HEK293 (cell line): ENCODE measurements around the gene CDH8.

Experiments used
- CTCF ChIA-PET: fragments of 350-600 bp; formaldehyde crosslinking; extraction: SDS; loops from one replicate; lab custom pipeline; 2021; ENCODE audit warnings: antibody characterized with exemption; lab: Yijun Ruan, JAX
- POLR2A ChIA-PET: fragments of 300-600 bp; formaldehyde crosslinking; extraction: SDS; loops from one replicate; lab custom pipeline; 2020; ENCODE audit warnings: antibody characterized with exemption, inconsistent platforms; lab: Yijun Ruan, JAX
- H3K27ac ChIP-seq: fragments of 200-500 bp; sonication (Bioruptor generic); 2 replicates; pipeline ENCODE4 v1.5.1; 2014; ENCODE audit warnings: low read depth, low read length, control low read depth, inconsistent platforms; ENCODE audit errors: extremely low read depth
- H3K36me3 ChIP-seq, 2 experiments: fragments of 200-500 bp in 1 of 2; sonication (Bioruptor generic) in 1 of 2; 1 replicate in 1 of 2; 2 replicates in 1 of 2; pipeline ENCODE4 v1.5.1; 2014 to 2017; ENCODE audit warnings: inconsistent platforms in 2 of 2, low read length in 2 of 2; ENCODE audit not compliant: control insufficient read depth in 2 of 2, insufficient read depth in 1 of 2
- H3K4me1 ChIP-seq: fragments of 200-500 bp; sonication (Bioruptor generic); 2 replicates; pipeline ENCODE4 v1.5.1; 2014; ENCODE audit warnings: mild to moderate bottlenecking, low read length, inconsistent platforms; ENCODE audit not compliant: control insufficient read depth, insufficient read depth
- H3K4me3 ChIP-seq: 2 replicates; pipeline ENCODE4 v1.5.1; 2011; ENCODE audit warnings: low read depth, mild to moderate bottlenecking, control low read depth, low read length, moderate library complexity
- H3K9me3 ChIP-seq: fragments of 200-500 bp; sonication (Bioruptor generic); 2 replicates; pipeline ENCODE4 v1.5.1; 2014; ENCODE audit warnings: low read depth, low read length, inconsistent platforms; ENCODE audit not compliant: control insufficient read depth, insufficient read depth
- CTCF ChIP-seq: fragments of 450-650 bp; formaldehyde crosslinking; IDR thresholded peaks from 2 replicates; pipeline ENCODE4 v1.5.1; 2016; ENCODE audit warnings: missing biosample characterization, missing genetic modification characterization
- ELK4 ChIP-seq: IDR thresholded peaks from 2 replicates; pipeline ENCODE4 v1.6.1; 2011; ENCODE audit warnings: mild to moderate bottlenecking, low read depth, low read length, borderline replicate concordance
- FEZF1 ChIP-seq: fragments of 450-650 bp; formaldehyde crosslinking; IDR thresholded peaks from 2 replicates; pipeline ENCODE4 v1.5.1; 2016; ENCODE audit warnings: missing biosample characterization, missing genetic modification characterization
- HOXD13 ChIP-seq: sonication (generic); formaldehyde crosslinking; IDR thresholded peaks from 2 replicates; pipeline ENCODE4 v1.8.0; 2022; ENCODE audit warnings: missing genetic modification reagents, borderline replicate concordance
- KLF1 ChIP-seq: fragments of 450-650 bp; formaldehyde crosslinking; IDR thresholded peaks from 2 replicates; pipeline ENCODE4 v1.5.1; 2016; ENCODE audit warnings: missing biosample characterization, missing genetic modification characterization
- MYNN ChIP-seq: fragments of 450-650 bp; formaldehyde crosslinking; IDR thresholded peaks from 2 replicates; pipeline ENCODE4 v1.5.1; 2016; ENCODE audit warnings: missing biosample characterization, missing genetic modification characterization, borderline replicate concordance
- MZF1 ChIP-seq: fragments of 450-650 bp; formaldehyde crosslinking; IDR thresholded peaks from 2 replicates; pipeline ENCODE4 v1.5.1; 2017; ENCODE audit warnings: missing biosample characterization, missing genetic modification characterization, borderline replicate concordance
- OVOL3 ChIP-seq: fragments of 450-650 bp; formaldehyde crosslinking; IDR thresholded peaks from 2 replicates; pipeline ENCODE4 v1.5.1; 2016; ENCODE audit warnings: missing biosample characterization, missing genetic modification characterization
- ZBTB10 ChIP-seq: fragments of 450-650 bp; formaldehyde crosslinking; IDR thresholded peaks from 2 replicates; pipeline ENCODE4 v1.5.1; 2016; ENCODE audit warnings: missing biosample characterization, missing genetic modification characterization
- ZEB2 ChIP-seq: fragments of 450-650 bp; formaldehyde crosslinking; IDR thresholded peaks from 2 replicates; pipeline ENCODE4 v1.5.1; 2016; ENCODE audit warnings: missing biosample characterization, missing genetic modification characterization
- ZNF121 ChIP-seq: fragments of 450-650 bp; formaldehyde crosslinking; IDR thresholded peaks from 2 replicates; pipeline ENCODE4 v1.5.1; 2016; ENCODE audit warnings: missing biosample characterization, missing genetic modification characterization
- ZNF16 ChIP-seq: fragments of 450-650 bp; formaldehyde crosslinking; IDR thresholded peaks from 2 replicates; pipeline ENCODE4 v1.5.1; 2016; ENCODE audit warnings: low read depth, missing biosample characterization, missing genetic modification characterization
- ZNF174 ChIP-seq: fragments of 450-650 bp; formaldehyde crosslinking; IDR thresholded peaks from 2 replicates; pipeline ENCODE4 v1.5.0; 2017; ENCODE audit warnings: missing biosample characterization, mild to moderate bottlenecking, missing genetic modification characterization
- ZNF214 ChIP-seq: fragments of 450-650 bp; formaldehyde crosslinking; IDR thresholded peaks from 2 replicates; pipeline ENCODE4 v1.5.1; 2017; ENCODE audit warnings: missing biosample characterization, mild to moderate bottlenecking, missing genetic modification characterization, borderline replicate concordance
- ZNF266 ChIP-seq: fragments of 450-650 bp; formaldehyde crosslinking; IDR thresholded peaks from 2 replicates; pipeline ENCODE4 v1.5.1; 2016; ENCODE audit warnings: missing biosample characterization, missing genetic modification characterization, low read depth
- ZNF423 ChIP-seq: fragments of 450-650 bp; formaldehyde crosslinking; IDR thresholded peaks from 2 replicates; pipeline ENCODE4 v1.5.1; 2016; ENCODE audit warnings: missing biosample characterization, missing genetic modification characterization
- ZNF433 ChIP-seq: fragments of 450-650 bp; formaldehyde crosslinking; IDR thresholded peaks from 2 replicates; pipeline ENCODE4 v1.5.1; 2016; ENCODE audit warnings: missing biosample characterization, missing genetic modification characterization, low read depth
- ZNF473 ChIP-seq: fragments of 450-650 bp; formaldehyde crosslinking; IDR thresholded peaks from 2 replicates; pipeline ENCODE4 v1.5.1; 2017; ENCODE audit warnings: missing biosample characterization, missing genetic modification characterization
- ZNF510 ChIP-seq: fragments of 450-650 bp; formaldehyde crosslinking; IDR thresholded peaks from 2 replicates; pipeline ENCODE4 v1.5.1; 2018; ENCODE audit warnings: mild to moderate bottlenecking, missing genetic modification characterization, missing biosample characterization; ENCODE audit not compliant: insufficient replicate concordance
- ZNF513 ChIP-seq: fragments of 450-650 bp; IDR thresholded peaks from 2 replicates; pipeline ENCODE4 v1.5.1; 2018; ENCODE audit warnings: missing biosample characterization, missing genetic modification characterization
- ZNF596 ChIP-seq: fragments of 450-650 bp; IDR thresholded peaks from 2 replicates; pipeline ENCODE4 v1.5.0; 2018; ENCODE audit warnings: missing biosample characterization, mild to moderate bottlenecking, missing genetic modification characterization, moderate library complexity
- ZNF624 ChIP-seq: fragments of 450-650 bp; formaldehyde crosslinking; IDR thresholded peaks from 2 replicates; pipeline ENCODE4 v1.5.1; 2017; ENCODE audit warnings: missing biosample characterization, missing genetic modification characterization
- ZNF664 ChIP-seq: fragments of 450-650 bp; formaldehyde crosslinking; IDR thresholded peaks from 2 replicates; pipeline ENCODE4 v1.5.1; 2016; ENCODE audit warnings: missing biosample characterization, missing genetic modification characterization
- TF ChIP-seq, protein P1 (sequence below): fragments of 450-650 bp; formaldehyde crosslinking; IDR thresholded peaks from 2 replicates; pipeline ENCODE4 v1.5.1; 2016; ENCODE audit warnings: missing biosample characterization, missing genetic modification characterization

The CDH8 gene

DNA sequence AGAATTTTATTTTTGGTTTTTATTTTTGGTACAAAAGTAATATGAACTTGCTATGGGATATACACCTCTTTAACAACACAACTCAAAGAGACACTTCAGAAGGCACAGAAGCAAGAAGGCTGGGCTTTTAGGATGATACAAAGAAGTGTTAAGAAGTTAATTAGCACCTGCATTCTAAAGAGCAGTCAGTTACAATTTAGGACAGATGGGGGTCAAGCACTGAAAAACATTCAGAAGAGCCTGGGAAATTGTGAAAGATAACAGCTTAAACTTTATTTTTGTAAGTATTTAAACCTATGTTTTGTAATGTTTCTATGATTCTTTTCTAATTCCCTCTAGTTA lies 163.5 kb downstream of the CDH8 start (continued):
- no peak for TF ChIP-seq ELK4
- TF ChIP-seq ZNF121 (tag by site-specific recombination) = no peak
- no peak for TF ChIP-seq ZNF16 (tag by site-specific recombination)
- no peak for TF ChIP-seq ZNF473
- TF ChIP-seq MZF1 = no peak
- no peak for TF ChIP-seq OVOL3 (tag by site-specific recombination)
- no peak for TF ChIP-seq ZNF214 (tag by site-specific recombination)
- no peak for TF ChIP-seq ZNF433 (tag by site-specific recombination)
- TF ChIP-seq HOXD13 (CRISPR knock-in tag) = no peak
- TF ChIP-seq KLF1 (tag by site-specific recombination) = no peak
- TF ChIP-seq ZNF423 (tag by site-specific recombination) = no peak
- TF ChIP-seq FEZF1 (tag by site-specific recombination) = no peak
- TF ChIP-seq ZNF266 (tag by site-specific recombination) = no peak
- TF ChIP-seq ZNF624 = no peak
- TF ChIP-seq, protein P1, sequence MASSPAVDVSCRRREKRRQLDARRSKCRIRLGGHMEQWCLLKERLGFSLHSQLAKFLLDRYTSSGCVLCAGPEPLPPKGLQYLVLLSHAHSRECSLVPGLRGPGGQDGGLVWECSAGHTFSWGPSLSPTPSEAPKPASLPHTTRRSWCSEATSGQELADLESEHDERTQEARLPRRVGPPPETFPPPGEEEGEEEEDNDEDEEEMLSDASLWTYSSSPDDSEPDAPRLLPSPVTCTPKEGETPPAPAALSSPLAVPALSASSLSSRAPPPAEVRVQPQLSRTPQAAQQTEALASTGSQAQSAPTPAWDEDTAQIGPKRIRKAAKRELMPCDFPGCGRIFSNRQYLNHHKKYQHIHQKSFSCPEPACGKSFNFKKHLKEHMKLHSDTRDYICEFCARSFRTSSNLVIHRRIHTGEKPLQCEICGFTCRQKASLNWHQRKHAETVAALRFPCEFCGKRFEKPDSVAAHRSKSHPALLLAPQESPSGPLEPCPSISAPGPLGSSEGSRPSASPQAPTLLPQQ (tag by site-specific recombination) = no peak
- no peak for TF ChIP-seq ZNF596 (tag by site-specific recombination)
- TF ChIP-seq ZEB2 (tag by site-specific recombination) = no peak

DNA sequence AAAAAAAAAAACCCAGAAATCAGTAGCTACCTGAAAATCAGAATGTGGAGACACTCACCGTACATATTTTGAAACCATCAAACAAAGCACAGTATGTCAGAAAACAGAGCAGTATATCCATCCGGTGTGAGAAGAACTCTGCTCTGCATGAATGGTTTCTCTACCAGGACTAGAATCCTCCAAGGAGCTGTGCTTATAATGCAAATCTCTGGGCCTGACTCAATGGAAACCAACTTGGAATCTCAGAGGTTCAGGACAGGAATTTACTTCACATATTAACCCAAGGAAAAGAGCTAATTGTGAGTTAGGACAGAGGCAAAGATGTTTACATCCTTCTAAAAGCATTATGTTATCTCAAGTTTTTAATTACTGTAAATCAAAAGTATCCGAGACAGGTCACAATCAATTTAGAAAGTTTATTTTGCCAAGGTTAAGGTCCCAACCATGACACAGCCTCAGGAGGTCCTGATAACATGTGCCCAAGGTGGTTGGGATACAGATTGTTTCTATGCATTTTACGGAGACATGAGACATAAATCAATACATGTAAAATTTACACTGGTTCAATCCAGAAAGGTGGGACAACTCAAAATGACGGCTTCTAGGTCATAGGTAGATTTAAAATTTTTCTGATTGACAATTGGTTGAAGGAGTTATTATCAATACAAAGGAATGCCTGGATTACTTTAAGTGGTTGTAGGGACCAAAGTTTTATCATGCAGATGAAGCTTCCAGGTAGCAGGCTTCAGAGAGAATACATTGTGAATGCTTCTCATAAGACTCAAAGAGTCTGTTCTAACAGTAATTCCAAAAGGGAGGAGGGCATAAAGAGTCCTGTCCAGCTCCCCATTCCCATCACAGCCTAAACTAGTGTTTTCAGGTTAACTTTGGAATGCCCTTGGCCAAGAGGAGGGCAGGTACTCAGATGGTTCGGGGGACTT lies 164.1 kb downstream of the CDH8 start:
- ChIA-PET CTCF (no interaction called here), POLR2A (no interaction called here)
- no peaks in the 10 kb centered on the region for H3K4me1 ChIP-seq
- no peaks in the 10 kb centered on the region for H3K36me3 ChIP-seq
- H3K9me3 ChIP-seq = no peaks in the 10 kb centered on the region
- H3K27ac ChIP-seq = no peak overlapping the region
- no peak overlapping the region for H3K4me3 ChIP-seq
- TF ChIP-seq ZBTB10 (no peak), ZNF174 (tag by site-specific recombination) (no peak), ZNF664 (no peak), ZNF513 (tag by site-specific recombination) (no peak), MYNN (tag by site-specific recombination) (no peak), FEZF1 (tag by site-specific recombination) (no peak), CTCF (tag by site-specific recombination) (no peak), ZNF510 (tag by site-specific recombination) (no peak)
